H9 (cell line): ENCODE data around the gene CLECL1. TPM values are rescaled to one million over a fixed set of nuclear protein-coding genes. Genes with fewer than 3 reads are reported as not detected.

Source experiments
- DNase-seq: peaks from one replicate; pipeline ENCODE4 v3.0.0-alpha.2; 2017
- H2AFZ ChIP-seq: one replicate; pipeline ENCODE4 v1.6.1; 2013; ENCODE audit warnings: mild to moderate bottlenecking, low read length, control low read depth, moderate library complexity
- H2AK5ac ChIP-seq: 2 replicates; pipeline ENCODE4 v1.6.1; 2013; ENCODE audit warnings: low read length, control low read depth, mixed read lengths; ENCODE audit not compliant: insufficient read length
- H2BK120ac ChIP-seq: one replicate; pipeline ENCODE4 v1.6.1; 2013; ENCODE audit warnings: low read depth, mild to moderate bottlenecking, low read length, control low read depth, inconsistent platforms; ENCODE audit not compliant: poor library complexity, severe bottlenecking
- H2BK12ac ChIP-seq: 2 replicates; pipeline ENCODE4 v1.6.1; 2013; ENCODE audit warnings: low read length, control low read depth, mixed read lengths, low read depth; ENCODE audit not compliant: insufficient read length
- H2BK15ac ChIP-seq: 2 replicates; pipeline ENCODE4 v1.6.1; 2013; ENCODE audit warnings: low read depth, low read length, control low read depth
- H2BK20ac ChIP-seq: one replicate; pipeline ENCODE4 v1.6.1; 2013; ENCODE audit warnings: low read depth, mild to moderate bottlenecking, low read length, control low read depth, inconsistent platforms; ENCODE audit not compliant: poor library complexity, severe bottlenecking
- H2BK5ac ChIP-seq: 2 replicates; pipeline ENCODE4 v1.6.1; 2013; ENCODE audit warnings: low read length, control low read depth, mixed read lengths; ENCODE audit not compliant: insufficient read length
- H3K14ac ChIP-seq: 2 replicates; pipeline ENCODE4 v1.6.1; 2013; ENCODE audit warnings: low read length, control low read depth; ENCODE audit not compliant: insufficient read depth
- H3K18ac ChIP-seq: 2 replicates; pipeline ENCODE4 v1.6.1; 2013; ENCODE audit warnings: low read depth, mild to moderate bottlenecking, mixed read lengths, low read length, control low read depth; ENCODE audit not compliant: insufficient read length
- H3K23ac ChIP-seq: 2 replicates; pipeline ENCODE4 v1.6.1; 2013; ENCODE audit warnings: low read length, control low read depth, mixed read lengths, low read depth; ENCODE audit not compliant: insufficient read length
- H3K23me2 ChIP-seq: 2 replicates; pipeline ENCODE4 v1.6.1; 2013; ENCODE audit warnings: low read depth, mild to moderate bottlenecking, mixed read lengths, low read length, control low read depth; ENCODE audit not compliant: insufficient read length, poor library complexity, severe bottlenecking
- H3K27ac ChIP-seq: 2 replicates; pipeline ENCODE4 v1.5.1; 2013; ENCODE audit warnings: low read length, control low read depth, mixed read lengths, low read depth; ENCODE audit not compliant: insufficient read length
- H3K27me3 ChIP-seq: 2 replicates; pipeline ENCODE4 v1.6.1; 2013; ENCODE audit warnings: low read length, control low read depth, inconsistent platforms; ENCODE audit not compliant: insufficient read depth
- H3K4ac ChIP-seq: 2 replicates; pipeline ENCODE4 v1.6.1; 2013; ENCODE audit warnings: low read depth, mild to moderate bottlenecking, control low read depth, inconsistent platforms, low read length, moderate library complexity
- H3K4me1 ChIP-seq: 2 replicates; pipeline ENCODE4 v1.6.1; 2013; ENCODE audit warnings: low read length, control low read depth, inconsistent platforms; ENCODE audit not compliant: insufficient read depth
- H3K4me2 ChIP-seq: 2 replicates; pipeline ENCODE4 v1.6.1; 2013; ENCODE audit warnings: low read length, control low read depth, mixed read lengths; ENCODE audit not compliant: insufficient read length, insufficient read depth
- H3K56ac ChIP-seq: 2 replicates; pipeline ENCODE4 v1.6.1; 2013; ENCODE audit warnings: low read depth, mild to moderate bottlenecking, mixed read lengths, low read length, control low read depth; ENCODE audit not compliant: insufficient read length
- H3K79me1 ChIP-seq: 2 replicates; pipeline ENCODE4 v1.6.1; 2013; ENCODE audit warnings: low read depth, mild to moderate bottlenecking, moderate library complexity, low read length, control low read depth, inconsistent platforms; ENCODE audit not compliant: insufficient read depth, poor library complexity, severe bottlenecking
- H3K79me2 ChIP-seq: 2 replicates; pipeline ENCODE4 v1.6.1; 2013; ENCODE audit warnings: low read length, control low read depth, inconsistent platforms; ENCODE audit not compliant: insufficient read depth
- H3K9ac ChIP-seq: 2 replicates; pipeline ENCODE4 v1.6.1; 2013; ENCODE audit warnings: low read length, control low read depth, mixed read lengths; ENCODE audit not compliant: insufficient read length; ENCODE audit errors: extremely low read depth
- H3K9me3 ChIP-seq: one replicate; pipeline ENCODE4 v1.6.1; 2013; ENCODE audit warnings: low read depth, low read length, inconsistent platforms; ENCODE audit not compliant: control insufficient read depth
- H3T11ph ChIP-seq: one replicate; pipeline ENCODE4 v1.6.1; 2013; ENCODE audit warnings: mild to moderate bottlenecking, low read length, control low read depth, inconsistent platforms
- H4K20me1 ChIP-seq: one replicate; pipeline ENCODE4 v1.6.1; 2013; ENCODE audit not compliant: control insufficient read depth, insufficient read length, insufficient read depth
- H4K5ac ChIP-seq: 2 replicates; pipeline ENCODE4 v1.6.1; 2013; ENCODE audit warnings: low read depth, mild to moderate bottlenecking, mixed read lengths, low read length, control low read depth; ENCODE audit not compliant: insufficient read length
- H4K8ac ChIP-seq: replicated peaks from 2 replicates; pipeline ENCODE4 v1.6.1; 2013; ENCODE audit warnings: low read length, control low read depth, mixed read lengths, low read depth; ENCODE audit not compliant: insufficient read length
- H4K91ac ChIP-seq: 2 replicates; pipeline ENCODE4 v1.6.1; 2013; ENCODE audit warnings: low read depth, mild to moderate bottlenecking, moderate library complexity, mixed read lengths, low read length, control low read depth; ENCODE audit not compliant: insufficient read length
- H3K27ac Mint-ChIP-seq, 3 experiments: 2 replicates in 2 of 3; 3 replicates in 1 of 3; pipeline ENCODE4 v1.8.0; 2020 to 2021; ENCODE audit warnings: mixed read lengths in 3 of 3, mild to moderate bottlenecking in 1 of 3, moderate library complexity in 1 of 3
- H3K27me3 Mint-ChIP-seq: 2 replicates; pipeline ENCODE4 v1.8.0; 2021; ENCODE audit warnings: low read depth, mild to moderate bottlenecking, moderate library complexity, mixed read lengths
- H3K36me3 Mint-ChIP-seq, 3 experiments: 2 replicates in 2 of 3; 3 replicates in 1 of 3; pipeline ENCODE4 v1.8.0; 2020 to 2021; ENCODE audit warnings: low read depth in 3 of 3, mixed read lengths in 3 of 3; ENCODE audit not compliant: insufficient read depth in 1 of 3
- H3K4me1 Mint-ChIP-seq, 2 experiments: 2 replicates each; pipeline ENCODE4 v1.8.0; 2020; ENCODE audit warnings: mixed read lengths in 2 of 2
- H3K4me3 Mint-ChIP-seq, 2 experiments: 2 replicates in 1 of 2; 3 replicates in 1 of 2; pipeline ENCODE4 v1.8.0; 2020 to 2021; ENCODE audit warnings: mild to moderate bottlenecking in 2 of 2, mixed read lengths in 2 of 2, moderate library complexity in 1 of 2
- H3K9me3 Mint-ChIP-seq, 2 experiments: 2 replicates in 1 of 2; 3 replicates in 1 of 2; pipeline ENCODE4 v1.8.0; 2020; ENCODE audit warnings: mild to moderate bottlenecking in 2 of 2, mixed read lengths in 2 of 2, moderate library complexity in 1 of 2
- WGBS: extraction: QIAGEN DNeasy Blood & Tissue Kit; methylation state at CpG from one replicate; pipeline ENCODE4 v1.1.7; 2013; ENCODE audit warnings: missing lambda C conversion rate, low lambda C conversion rate, mixed read lengths; ENCODE audit not compliant: insufficient read length; ENCODE audit errors: extremely low coverage; 5-methylcytosine and 5-hydroxymethylcytosine counted together
- total RNA-seq: library from RNA; stranded (reverse); gene quantifications from 2 replicates; pipeline ENCODE4 v1.2.1, GENCODE V29; 2021
- TF ChIP-seq, protein P1 (sequence below): fragments of 200-600 bp; sonication (generic); conservative IDR thresholded peaks from 3 replicates; pipeline ENCODE4 v1.8.0; 2021; ENCODE audit warnings: antibody characterized with exemption, mild to moderate bottlenecking

The CLECL1 gene
- total RNA-seq, 1 experiment from 2014 or later = not detected

DNA sequence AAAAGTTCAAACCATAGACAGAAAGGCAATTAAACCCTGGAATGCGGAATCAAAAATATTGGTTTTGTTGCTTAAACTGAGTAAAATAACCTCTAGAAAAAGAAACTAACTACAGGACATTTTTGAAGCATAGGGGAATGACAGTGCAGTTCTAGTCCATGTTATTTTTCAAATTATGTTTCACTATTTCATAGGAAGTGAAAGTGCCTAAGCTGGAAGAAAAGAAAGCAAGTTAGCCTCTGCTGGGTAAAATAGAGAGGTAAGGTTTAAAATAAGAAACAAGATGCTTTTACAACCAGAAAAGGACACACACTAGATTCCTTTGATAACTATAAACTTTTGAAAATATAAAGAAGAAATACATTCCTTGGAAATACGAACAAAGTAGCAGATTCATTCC, 1.1 kb downstream of the CLECL1 start:
- Mint-ChIP-seq H3K4me1 (no peaks in the 10 kb centered on the region), H3K4me3 (no peak overlapping the region), H3K9me3 (no peaks in the 10 kb centered on the region), H3K27me3 (no peaks in the 10 kb centered on the region), H3K36me3 (no peaks in the 10 kb centered on the region), H3K27ac (no peak overlapping the region)
- Histone ChIP-seq H3K14ac (no peak overlapping the region), H2BK120ac (no peak overlapping the region), H4K20me1 (no peaks in the 10 kb centered on the region), H3K23me2 (no peaks in the 10 kb centered on the region), H2AK5ac (no peak overlapping the region), H3K9ac (no peak overlapping the region), H4K5ac (no peak overlapping the region), H3K4me1 (no peaks in the 10 kb centered on the region), H3K18ac (no peak overlapping the region), H4K91ac (no peak overlapping the region), H2BK15ac (no peak overlapping the region), H2BK20ac (no peak overlapping the region), H3K4me2 (no peak overlapping the region), H3K27ac (no peak overlapping the region), H2BK12ac (no peak overlapping the region), H3K56ac (no peak overlapping the region), H3K79me1 (no peaks in the 10 kb centered on the region), H3T11ph (no peak overlapping the region), H3K4ac (no peak overlapping the region), H2BK5ac (no peak overlapping the region), H3K23ac (no peak overlapping the region), H2AFZ (no peak overlapping the region), H3K9me3 (no peaks in the 10 kb centered on the region), H3K79me2 (no peaks in the 10 kb centered on the region), H3K27me3 (no peaks in the 10 kb centered on the region), H4K8ac (no peak overlapping the region)
- WGBS = no CpG with 5 or more reads among the region's 2 CpGs
- TF ChIP-seq, protein P1, sequence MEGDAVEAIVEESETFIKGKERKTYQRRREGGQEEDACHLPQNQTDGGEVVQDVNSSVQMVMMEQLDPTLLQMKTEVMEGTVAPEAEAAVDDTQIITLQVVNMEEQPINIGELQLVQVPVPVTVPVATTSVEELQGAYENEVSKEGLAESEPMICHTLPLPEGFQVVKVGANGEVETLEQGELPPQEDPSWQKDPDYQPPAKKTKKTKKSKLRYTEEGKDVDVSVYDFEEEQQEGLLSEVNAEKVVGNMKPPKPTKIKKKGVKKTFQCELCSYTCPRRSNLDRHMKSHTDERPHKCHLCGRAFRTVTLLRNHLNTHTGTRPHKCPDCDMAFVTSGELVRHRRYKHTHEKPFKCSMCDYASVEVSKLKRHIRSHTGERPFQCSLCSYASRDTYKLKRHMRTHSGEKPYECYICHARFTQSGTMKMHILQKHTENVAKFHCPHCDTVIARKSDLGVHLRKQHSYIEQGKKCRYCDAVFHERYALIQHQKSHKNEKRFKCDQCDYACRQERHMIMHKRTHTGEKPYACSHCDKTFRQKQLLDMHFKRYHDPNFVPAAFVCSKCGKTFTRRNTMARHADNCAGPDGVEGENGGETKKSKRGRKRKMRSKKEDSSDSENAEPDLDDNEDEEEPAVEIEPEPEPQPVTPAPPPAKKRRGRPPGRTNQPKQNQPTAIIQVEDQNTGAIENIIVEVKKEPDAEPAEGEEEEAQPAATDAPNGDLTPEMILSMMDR = no peak
- no peak for DNase-seq
